ENCODE data around the gene EPAS1. TPM values are rescaled to one million over a fixed set of nuclear protein-coding genes. Genes with fewer than 3 reads are reported as not detected.

EPAS1 gene
- total RNA-seq, 1 experiment from 2014 or later: 127 TPM

GRCh38 chr2:46306988-46307655 lies 9.9 kb downstream of the EPAS1 start:
- no peaks in the 10 kb centered on the region for H3K27me3 ChIP-seq (ENCODE audit: insufficient read depth, low read depth)
- peaks cover 98% of the 10 kb centered on the region for H3K4me1 ChIP-seq (replicated peaks; ENCODE audit: insufficient read depth)
- H3K9me3 ChIP-seq (ENCODE audit: insufficient read depth, low read depth): no peaks in the 10 kb centered on the region
- no peaks in the 10 kb centered on the region for H3K9me2 ChIP-seq (ENCODE audit: insufficient read depth)
- peak overlapping the region; percentile 87 for H3K27ac ChIP-seq
- TF ChIP-seq EZH2 (IDR thresholded peaks at IDR 0.05; ENCODE audit: low read depth) (no peak), CTCF (conservative IDR thresholded peaks at IDR 0.05) (no peak)
- H3F3A ChIP-seq (ENCODE audit: insufficient read depth, low read depth): peaks cover 68% of the 10 kb centered on the region
- H3K36me3 ChIP-seq (ENCODE audit: low read depth): no peaks in the 10 kb centered on the region; the same call in 1 of the 2 replicates
- DNase-seq: peak; percentile 25 to 97
- H3K4me2 ChIP-seq: peak overlapping the region; percentile 83
- H2AFZ ChIP-seq: no peak overlapping the region
- H3K4me3 ChIP-seq: peak overlapping the region; percentile 43; the same call in 1 of the 2 replicates
- intact Hi-C loops (cut with micrococcal nuclease; ENCODE audit: unreplicated experiment): loop anchor here (1.0 to 2.0 kb wide), 3 partner anchors 18 to 368 kb away; no protein-coding TSS in a partner anchor
- POLR2A ChIA-PET (ENCODE audit: unreplicated experiment): interaction anchor here (0.5 to 0.7 kb wide), 4 partner anchors 10 to 648 kb away, joined by 3 to 11 read pairs (median 7); partner anchors contain the start of gene EPAS1
- CTCF ChIA-PET: interaction anchor here (0.6 to 0.8 kb wide), 2 partner anchors 8 to 10 kb away, joined by 4 to 19 read pairs; partner anchors contain the start of gene EPAS1
- H3K79me2 ChIP-seq (ENCODE audit: low read depth): peaks cover 97% of the 10 kb centered on the region
- peaks cover 22% of the 10 kb centered on the region for H4K20me1 ChIP-seq (ENCODE audit: insufficient read depth)
- no TSS peak for BruUV-seq (replicated peaks)

GRCh38 chr2:46308081-46308480 lies 10.9 kb downstream of the EPAS1 start:
- H3K4me2 ChIP-seq: peak overlapping the region; percentile 83
- H3K4me3 ChIP-seq: peak overlapping the region; percentile 1; the same call in 1 of the 2 replicates
- H3K4me1 ChIP-seq (replicated peaks; ENCODE audit: insufficient read depth): peaks cover 99% of the 10 kb centered on the region
- H3K27ac ChIP-seq: peak overlapping the region; percentile 87
- ChIA-PET POLR2A (ENCODE audit: unreplicated experiment) (interaction anchor here (0.6 to 0.7 kb wide), 3 partner anchors 16 to 234 kb away, joined by 3 to 6 read pairs (median 4); no protein-coding TSS in a partner anchor), CTCF (interaction anchor here (0.6 to 0.8 kb wide), 4 partner anchors 9 to 332 kb away, joined by 10 to 19 read pairs (median 13); no protein-coding TSS in a partner anchor)
- peaks cover 22% of the 10 kb centered on the region for H4K20me1 ChIP-seq (ENCODE audit: insufficient read depth)
- H3K36me3 ChIP-seq (ENCODE audit: low read depth): no peaks in the 10 kb centered on the region; the same call in 1 of the 2 replicates
- H3K9me3 ChIP-seq (ENCODE audit: insufficient read depth, low read depth): no peaks in the 10 kb centered on the region
- TF ChIP-seq CTCF (conservative IDR thresholded peaks at IDR 0.05) (no peak), EZH2 (IDR thresholded peaks at IDR 0.05; ENCODE audit: low read depth) (no peak)
- H3K9me2 ChIP-seq (ENCODE audit: insufficient read depth): no peaks in the 10 kb centered on the region
- no peak overlapping the region for H2AFZ ChIP-seq
- DNase-seq: peak in 1 of 2 experiments; percentile 62
- peaks cover 97% of the 10 kb centered on the region for H3K79me2 ChIP-seq (ENCODE audit: low read depth)
- H3F3A ChIP-seq (ENCODE audit: insufficient read depth, low read depth): peaks cover 68% of the 10 kb centered on the region
- H3K27me3 ChIP-seq (ENCODE audit: insufficient read depth, low read depth): no peaks in the 10 kb centered on the region
- intact Hi-C loops (cut with micrococcal nuclease; ENCODE audit: unreplicated experiment): no loop called here
- BruUV-seq (replicated peaks): no TSS peak

GRCh38 chr2:46308629-46309028 lies 11.4 kb downstream of the EPAS1 start:
- no peaks in the 10 kb centered on the region for H3K9me3 ChIP-seq (ENCODE audit: insufficient read depth, low read depth)
- no peak overlapping the region for H2AFZ ChIP-seq
- H3K79me2 ChIP-seq (ENCODE audit: low read depth): peaks cover 97% of the 10 kb centered on the region
- no peak overlapping the region for H3K4me3 ChIP-seq
- peak overlapping the region; percentile 83 for H3K4me2 ChIP-seq
- peaks cover 70% of the 10 kb centered on the region for H3F3A ChIP-seq (ENCODE audit: insufficient read depth, low read depth)
- no peak for DNase-seq
- intact Hi-C loops (cut with micrococcal nuclease; ENCODE audit: unreplicated experiment): no loop called here
- H3K27ac ChIP-seq: no peak overlapping the region
- H4K20me1 ChIP-seq (ENCODE audit: insufficient read depth): peaks cover 22% of the 10 kb centered on the region
- no peaks in the 10 kb centered on the region for H3K27me3 ChIP-seq (ENCODE audit: insufficient read depth, low read depth)
- no peaks in the 10 kb centered on the region; the same call in 1 of the 2 replicates for H3K36me3 ChIP-seq (ENCODE audit: low read depth)
- ChIA-PET CTCF (interaction anchor here (0.5 to 0.6 kb wide), 2 partner anchors 144 to 246 kb away, joined by 4 to 10 read pairs; no protein-coding TSS in a partner anchor), POLR2A (ENCODE audit: unreplicated experiment) (interaction anchor here (0.7 kb wide), 2 partner anchors 235 to 236 kb away, joined by 4 to 6 read pairs; no protein-coding TSS in a partner anchor)
- no TSS peak for BruUV-seq (replicated peaks)
- peaks cover 95% of the 10 kb centered on the region for H3K4me1 ChIP-seq (replicated peaks; ENCODE audit: insufficient read depth)
- TF ChIP-seq CTCF (conservative IDR thresholded peaks at IDR 0.05) (no peak), EZH2 (IDR thresholded peaks at IDR 0.05; ENCODE audit: low read depth) (no peak)
- no peaks in the 10 kb centered on the region for H3K9me2 ChIP-seq (ENCODE audit: insufficient read depth)

All from PC-9 (cell line).